NCI-H1417 (cell line): ENCODE results near the gene CMTM4.
"Not testable (repeated sequence)": the region's sequence is repeated elsewhere in the genome, so short reads cannot be mapped to it uniquely, and the experiment has no call there.

ENCODE experiments used
- DNase-seq, 3 experiments: peaks; one replicate each; lab custom pipeline; 2025; lab: John Stamatoyannopoulos, UW

Gene CMTM4

DNA sequence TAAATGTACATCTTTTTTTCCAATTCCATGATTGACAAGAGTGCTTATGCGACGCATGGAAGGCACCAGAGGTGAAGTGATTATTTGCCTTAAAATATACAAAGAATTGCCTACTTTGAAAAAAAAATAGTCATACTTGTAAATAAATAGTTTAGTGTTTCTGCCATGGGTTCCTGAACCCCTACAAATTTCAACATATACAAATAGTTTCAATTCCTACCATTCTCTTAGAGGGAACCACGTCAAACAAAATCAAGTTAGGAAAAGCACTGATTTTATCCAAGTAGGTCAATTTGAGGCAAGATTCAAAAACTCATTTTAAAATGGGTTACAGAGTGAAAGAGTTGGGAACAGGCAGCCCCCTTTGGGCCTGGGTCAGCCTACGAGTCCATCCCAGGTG lies 80.4 kb downstream of the CMTM4 start:
- no peak for DNase-seq

DNA sequence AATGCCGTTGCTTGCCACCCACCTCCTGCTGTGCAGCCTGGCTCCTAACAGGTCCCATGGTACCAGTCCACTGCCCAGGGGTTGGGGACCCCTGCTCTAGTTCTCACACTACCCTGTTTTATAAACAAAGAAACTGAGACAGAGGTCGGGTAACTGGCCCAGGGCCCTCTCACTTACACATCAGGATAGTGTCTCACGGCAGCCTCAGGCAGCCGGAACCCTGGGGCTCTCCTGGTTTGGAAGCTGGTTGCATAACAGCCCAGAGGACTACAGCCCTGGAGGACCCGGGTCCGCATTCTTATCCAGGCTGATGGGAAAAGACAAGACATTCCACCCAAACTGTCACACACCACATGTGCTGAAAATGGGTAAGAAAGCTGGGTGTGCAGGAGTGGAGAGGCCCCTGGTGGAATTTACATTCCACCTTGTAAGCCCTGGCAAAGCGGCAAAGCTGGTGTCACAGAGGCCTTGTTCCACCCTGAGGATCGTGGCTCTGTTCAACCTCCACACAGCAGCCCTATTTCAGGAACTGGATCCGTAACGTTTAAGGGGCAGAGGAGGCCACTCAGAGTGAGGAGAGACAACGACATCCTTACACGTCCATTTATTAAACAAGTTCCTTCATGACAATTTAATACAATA lies 82.3 kb downstream of the CMTM4 start:
- DNase-seq: no peak

DNA sequence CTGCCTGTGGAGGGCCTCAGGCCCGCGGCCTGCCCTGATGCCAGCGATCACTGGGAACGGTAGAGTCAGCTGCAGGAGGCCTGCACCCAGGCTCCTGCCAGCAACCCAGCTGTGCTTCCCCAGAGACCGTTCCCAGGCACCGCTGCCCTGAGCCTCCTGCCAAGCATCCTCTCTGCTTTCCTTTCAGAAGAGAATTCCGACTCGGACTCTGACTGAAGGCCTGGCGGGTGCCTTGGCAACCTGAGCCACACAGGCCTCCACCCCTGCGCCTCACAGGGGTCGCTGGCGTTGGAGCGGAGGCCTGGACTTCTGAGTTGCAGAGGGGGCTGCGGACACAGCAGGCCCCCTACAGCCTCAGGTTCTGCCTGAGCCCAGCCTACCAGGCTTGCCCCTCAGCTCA lies 84.1 kb downstream of the CMTM4 start:
- DNase-seq: no peak

DNA sequence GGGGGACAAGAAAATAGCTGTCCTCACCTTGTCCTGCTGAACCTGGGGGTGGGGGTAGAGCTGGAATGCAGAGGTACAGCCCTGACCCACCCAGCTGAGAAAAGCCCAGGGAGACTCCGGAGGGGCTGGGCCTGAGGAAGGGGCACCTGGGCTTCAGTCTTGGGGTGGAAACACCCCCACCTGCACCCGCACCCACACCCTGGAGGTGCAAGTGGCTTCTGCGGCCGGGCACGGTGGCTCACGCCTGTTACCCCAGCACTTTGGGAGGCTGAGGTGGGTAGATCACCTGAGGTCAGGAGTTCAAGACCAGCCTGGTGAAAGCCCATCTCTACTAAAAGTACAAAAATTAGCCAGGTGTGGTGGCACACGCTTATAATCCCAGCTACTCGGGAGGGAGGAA lies 84.6 kb downstream of the CMTM4 start:
- DNase-seq: not testable (repeated sequence)

DNA sequence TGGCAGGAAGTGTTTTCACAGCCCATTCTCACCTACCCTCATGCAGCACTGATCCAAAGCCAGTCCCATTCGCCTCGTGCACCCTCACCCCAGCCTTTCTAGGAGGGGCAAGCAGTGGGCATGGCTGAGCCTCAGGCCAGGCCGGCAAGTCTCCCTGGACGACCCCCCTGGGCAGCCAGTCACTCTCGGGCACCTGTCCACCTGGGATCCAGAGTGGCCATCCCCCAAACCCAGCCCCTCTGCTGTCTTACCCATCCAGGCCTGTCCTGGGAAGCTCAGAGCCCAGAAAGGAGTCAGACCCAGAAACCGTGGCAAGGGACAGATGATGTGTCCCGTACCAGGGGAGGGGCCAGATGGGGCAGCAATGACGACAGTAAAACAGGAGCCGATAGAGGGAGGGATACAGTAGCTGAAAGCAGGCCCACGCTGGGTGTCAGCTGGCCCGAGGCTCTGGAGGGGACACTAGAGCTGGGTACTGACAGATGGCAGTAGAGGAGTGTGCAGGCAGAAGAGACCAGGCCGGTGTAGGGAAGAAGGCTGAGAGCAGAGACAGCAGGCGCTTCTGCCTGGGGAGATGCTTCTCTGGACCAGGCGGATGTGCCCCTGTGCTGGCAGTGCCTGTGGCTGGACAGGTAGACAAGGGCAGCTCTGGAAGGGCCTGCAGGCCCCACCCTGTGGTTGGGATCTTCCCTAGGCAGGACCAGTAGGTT lies 86.3 kb downstream of the CMTM4 start:
- DNase-seq: no peak

DNA sequence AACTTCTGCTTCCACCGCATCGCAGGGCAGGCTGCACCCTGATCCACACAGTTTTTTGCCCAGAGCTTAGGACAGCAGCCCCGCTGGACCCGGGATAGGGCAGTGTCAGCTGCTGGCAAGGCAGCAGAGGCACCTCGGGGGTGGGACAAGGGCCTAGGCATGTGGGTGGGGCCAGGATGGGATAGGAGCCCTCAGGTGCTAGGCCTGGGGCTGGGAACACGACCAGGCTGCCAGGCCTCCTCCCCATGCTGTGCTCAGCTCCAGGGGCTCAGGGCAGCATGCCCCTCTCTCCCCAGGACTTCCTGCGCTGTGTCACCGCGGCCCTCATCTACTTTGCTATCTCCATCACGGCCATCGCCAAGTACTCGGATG lies 87.4 kb downstream of the CMTM4 start:
- no peak for DNase-seq

DNA sequence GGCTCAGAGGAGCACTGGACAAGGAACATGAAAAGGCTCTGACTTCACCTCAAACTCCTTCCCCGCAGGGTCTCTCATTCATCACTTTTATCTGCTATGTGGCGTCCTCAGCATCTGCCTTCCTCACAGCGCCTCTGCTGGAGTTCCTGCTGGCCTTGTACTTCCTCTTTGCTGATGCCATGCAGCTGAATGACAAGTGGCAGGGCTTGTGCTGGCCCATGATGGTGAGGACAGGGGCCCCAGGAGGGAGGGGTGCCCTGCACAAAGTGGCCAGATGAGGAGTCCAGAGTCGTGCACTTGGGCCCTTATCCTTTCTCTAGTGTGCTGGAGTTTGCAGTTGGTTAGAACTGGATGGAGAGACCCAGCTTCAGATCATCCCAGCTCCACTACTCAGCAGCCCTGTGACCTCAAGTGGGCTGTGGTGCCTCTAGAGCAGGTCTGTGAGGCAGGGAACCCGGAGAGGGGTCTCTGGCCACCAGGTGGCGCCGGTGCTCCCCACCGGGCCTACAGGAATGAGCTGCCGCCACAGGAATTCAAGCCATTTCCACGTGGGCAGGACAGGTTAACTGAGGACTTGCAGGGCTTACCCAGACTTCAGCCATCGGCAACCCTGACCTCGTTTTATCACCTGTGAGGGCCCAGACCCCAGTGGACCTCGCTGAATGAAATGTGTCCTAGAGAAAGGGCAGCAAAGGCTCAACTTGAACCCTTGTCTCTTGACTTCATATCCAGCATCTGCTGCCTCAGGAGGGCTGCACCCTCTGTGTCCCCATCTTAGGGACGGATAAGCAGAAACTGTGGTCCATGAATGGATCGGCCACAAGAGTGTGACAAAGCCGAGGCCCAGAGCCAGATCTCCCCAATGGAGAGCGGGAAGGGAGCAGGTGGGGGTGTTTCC lies 88.1 kb downstream of the CMTM4 start:
- DNase-seq: peak; percentile 16 to 76 (median 57)

DNA sequence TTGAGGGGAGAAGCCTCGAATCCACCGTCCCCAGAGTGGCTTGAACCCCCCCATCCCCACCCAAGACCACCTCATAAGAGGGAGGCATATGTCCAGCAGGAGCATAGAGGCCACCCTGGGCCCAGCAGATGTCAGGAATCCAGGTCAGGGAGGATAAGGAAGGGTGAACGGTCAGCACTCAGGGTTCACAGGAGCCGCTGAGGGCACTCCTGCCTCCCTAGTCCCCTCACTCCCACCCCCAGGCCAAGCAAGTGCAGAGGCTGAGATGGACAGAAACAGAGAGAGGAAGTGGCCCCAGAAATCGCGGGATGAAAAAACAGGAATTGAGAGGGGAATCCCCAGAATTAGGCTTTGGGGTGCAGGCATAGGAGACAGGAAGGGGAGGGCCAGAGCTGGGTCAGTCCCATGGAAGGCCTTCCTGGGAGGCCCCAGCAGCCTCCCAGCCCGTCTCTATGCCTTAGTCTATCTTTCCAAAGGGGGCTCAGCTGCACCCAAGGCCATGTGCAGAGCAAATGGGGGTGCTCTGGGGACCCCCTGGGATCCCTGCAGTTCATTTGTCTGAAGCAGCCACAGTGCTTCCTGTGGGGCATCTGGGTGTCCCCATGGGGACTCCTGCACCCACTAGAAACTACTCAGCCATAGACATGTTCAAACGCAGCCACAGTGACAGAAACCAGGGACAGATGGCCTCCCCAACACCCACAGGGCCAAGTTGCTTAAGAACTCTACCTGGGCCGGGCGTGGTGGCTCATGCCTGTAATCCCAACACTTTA lies 90.4 kb downstream of the CMTM4 start:
- no peak for DNase-seq

DNA sequence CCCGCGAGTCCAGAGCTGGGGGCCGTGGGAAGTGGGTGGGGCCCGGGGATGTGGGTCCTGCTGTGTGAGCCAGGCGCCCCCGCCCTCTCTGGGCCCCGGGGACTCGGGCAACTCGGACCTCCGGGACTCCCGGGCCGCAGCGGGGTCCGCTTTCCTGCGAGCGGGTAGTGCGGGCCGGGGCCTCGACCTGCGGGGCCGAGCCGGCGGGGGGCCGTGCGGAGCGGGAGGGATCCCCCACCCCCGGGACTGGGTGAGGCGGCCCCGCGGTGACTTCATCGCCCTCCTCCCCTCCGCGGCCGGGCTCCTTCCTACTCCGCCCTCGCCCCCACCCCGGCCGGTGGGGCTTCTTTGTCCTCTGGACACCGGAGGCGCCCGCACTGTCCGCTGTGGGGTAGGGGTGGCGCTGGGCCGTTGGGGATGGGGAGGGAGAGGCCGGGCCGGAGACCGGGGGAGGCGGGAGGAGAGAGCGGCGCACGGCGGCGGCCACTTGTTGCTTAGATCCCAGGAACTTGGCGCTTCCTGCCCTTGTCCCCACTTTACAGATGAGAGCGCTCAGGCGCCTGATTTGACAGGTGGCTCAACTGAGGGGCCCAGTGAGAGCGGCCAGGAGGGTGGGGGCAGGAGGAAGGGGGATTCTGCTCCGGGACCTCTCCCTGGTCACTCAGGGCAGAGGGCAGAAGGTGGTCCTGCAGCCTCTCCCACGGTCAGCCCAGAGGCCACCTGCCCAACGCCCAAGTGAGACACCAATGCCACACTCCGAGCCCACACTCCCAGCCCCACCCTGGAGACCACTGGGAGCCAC lies 91.2 kb downstream of the CMTM4 start:
- peak in 2 of 3 experiments; percentile 39 to 55 for DNase-seq

DNA sequence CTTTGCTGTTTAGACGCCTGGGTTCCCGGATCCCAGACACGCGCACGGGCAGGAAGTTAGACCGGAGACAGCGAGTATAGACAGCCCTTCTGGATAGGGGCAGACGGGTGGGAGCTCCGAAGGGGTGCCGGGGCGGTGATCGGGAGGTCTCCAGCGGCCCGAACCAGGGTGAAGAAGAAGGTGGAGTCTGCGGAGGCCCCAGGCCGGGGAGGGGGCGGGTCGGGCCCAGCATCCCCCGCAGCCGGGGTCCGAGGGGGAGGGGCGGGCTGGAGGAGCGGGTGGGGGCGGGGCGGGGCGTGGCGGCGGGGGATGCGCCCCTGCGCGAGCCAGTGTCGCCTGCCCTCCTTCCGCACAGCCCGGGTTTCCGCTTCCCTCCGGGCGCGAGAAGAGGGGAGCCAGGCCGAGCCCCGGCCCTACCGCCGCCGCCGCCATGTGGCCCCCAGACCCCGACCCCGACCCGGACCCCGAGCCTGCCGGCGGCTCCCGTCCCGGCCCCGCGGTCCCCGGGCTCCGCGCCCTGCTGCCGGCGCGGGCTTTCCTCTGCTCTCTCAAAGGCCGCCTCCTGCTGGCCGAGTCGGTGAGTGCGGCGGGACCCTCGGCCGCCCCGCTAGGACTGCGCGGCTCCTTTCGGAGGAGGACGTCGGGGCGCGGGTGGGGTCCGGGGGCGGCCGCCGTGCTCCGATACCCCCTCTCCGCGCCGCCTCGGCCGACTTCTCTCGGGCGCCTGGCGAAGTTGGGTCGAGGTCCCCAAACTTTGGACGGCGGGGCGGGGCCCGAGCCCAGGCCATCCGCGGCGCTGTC lies 92.0 kb downstream of the CMTM4 start, which contains the start of gene CMTM3:
Gene CMTM3 (plus strand): TSS at position 329 of the 801 bp plus-strand sequence. CDS start 102 bp downstream, at position 431.
- DNase-seq: peak in 2 of 3 experiments; percentile 71 to 77

DNA sequence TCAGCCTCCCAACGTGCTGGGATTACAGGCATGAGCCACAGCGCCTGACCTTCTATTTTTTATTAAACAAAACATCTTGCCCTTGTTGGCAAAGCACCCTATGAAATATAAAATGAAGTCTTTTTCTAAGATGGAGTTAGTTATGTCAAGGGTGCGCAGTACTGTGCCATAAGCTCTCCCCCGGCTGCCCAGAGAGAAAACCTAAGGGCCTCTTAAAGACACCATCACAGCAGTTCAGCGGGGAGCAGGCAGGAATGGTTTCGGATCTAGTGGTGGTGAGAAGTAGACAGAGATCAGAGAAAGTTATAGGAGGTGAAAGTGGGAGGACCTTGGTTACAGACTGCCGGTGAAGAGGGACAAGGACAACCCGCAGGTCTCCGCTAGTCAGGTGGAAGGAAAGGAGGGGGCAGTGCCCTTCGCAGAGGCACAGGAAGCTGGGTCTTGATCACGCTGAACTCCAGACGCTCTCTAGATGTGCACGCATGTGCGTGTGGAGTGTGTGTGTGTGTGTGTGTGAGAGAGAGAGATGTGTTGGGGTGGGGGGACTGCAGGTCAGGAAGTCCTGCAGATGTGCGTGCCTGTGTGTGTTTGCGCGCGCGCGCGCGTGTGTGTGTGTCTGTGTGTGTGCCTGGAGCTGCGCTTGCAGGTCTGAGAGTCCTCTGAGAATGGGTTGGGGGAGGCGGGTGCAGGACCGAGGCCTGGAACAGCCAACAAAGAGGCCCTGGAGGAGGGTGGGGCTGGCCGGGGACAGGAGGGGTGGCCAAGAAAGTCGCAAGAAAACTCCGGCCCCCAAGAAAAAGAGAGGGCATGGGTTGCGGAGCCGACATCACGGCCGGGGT lies 92.8 kb downstream of the CMTM4 start:
- DNase-seq: peak in 2 of 3 experiments; percentile 71 to 77

DNA sequence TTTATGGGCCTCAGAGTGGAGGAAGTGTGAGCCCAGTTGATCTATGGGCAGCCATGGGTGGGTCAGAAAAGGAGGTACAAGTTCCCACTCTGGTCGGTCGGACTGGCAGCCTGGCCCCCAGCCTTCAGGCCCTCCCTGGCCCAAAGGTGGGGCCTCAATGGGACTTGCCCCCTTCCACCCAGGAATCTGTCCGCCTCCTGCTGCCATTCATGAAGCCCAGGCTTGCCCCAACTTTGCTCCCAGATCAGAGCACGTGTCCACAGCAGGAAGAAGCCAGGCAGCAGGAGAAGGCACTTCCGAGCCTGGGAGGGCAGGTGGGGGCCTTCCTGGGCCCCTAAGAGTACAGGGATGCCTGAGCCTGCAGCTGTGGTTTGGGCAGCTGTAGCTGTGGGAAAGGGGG lies 95.1 kb downstream of the CMTM4 start:
- DNase-seq: no peak

DNA sequence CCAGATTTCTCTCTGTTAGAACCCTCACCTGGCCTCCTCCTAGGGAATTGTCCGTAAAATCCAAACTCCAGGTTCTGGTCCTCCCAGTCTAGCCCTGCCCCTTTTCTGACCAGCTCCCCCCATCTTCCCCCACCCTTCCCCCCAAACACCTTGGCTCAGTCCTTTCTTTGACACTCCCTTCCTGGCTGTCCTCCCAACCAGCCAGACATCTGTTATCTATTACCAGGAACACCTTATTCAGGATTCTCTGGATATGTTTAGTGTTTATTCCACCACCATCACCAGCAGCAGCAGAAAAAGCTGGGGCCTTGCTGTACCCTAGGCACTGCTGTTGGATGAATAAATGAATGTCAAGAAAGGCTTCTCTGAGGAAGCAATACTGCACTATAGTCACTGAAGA lies 96.1 kb downstream of the CMTM4 start:
- DNase-seq: no peak

DNA sequence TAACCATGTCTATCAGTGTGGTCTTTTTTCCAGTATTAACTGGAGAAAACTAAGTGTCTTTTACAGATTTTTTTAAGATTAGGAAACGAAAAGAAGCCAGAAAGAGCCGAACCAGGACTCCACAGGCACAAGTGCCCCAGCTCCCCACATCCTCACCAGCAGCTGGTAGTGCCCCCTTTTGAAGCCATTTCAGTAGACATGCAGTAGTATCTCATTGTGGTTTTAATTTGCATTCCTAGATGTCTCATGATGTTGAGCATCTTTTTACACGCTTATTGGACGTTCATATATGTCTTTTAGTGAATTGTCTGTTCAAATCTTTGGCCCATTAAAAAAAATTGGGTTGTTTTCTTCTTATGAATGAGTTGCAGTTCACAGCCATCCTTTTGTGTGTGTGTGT lies 96.8 kb downstream of the CMTM4 start:
- no peak for DNase-seq

DNA sequence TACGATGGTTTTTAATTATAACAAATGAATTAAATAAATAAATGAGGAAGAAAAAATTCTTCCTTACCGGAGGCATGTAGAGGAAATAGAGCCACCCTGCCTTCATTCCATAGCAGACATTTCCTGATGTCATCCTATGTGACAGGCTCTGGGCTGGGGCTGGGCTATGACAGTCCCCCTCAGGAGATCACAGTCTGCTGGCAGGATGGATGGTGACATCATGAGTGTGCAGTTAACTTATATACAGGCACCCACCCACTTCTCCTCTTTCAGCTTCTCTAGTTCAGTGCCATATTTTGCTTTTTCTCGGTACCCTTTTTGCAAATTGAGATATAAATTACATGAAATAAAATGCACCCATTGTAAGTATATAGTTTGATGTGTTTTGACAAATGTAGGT lies 98.4 kb downstream of the CMTM4 start:
- DNase-seq: no peak

DNA sequence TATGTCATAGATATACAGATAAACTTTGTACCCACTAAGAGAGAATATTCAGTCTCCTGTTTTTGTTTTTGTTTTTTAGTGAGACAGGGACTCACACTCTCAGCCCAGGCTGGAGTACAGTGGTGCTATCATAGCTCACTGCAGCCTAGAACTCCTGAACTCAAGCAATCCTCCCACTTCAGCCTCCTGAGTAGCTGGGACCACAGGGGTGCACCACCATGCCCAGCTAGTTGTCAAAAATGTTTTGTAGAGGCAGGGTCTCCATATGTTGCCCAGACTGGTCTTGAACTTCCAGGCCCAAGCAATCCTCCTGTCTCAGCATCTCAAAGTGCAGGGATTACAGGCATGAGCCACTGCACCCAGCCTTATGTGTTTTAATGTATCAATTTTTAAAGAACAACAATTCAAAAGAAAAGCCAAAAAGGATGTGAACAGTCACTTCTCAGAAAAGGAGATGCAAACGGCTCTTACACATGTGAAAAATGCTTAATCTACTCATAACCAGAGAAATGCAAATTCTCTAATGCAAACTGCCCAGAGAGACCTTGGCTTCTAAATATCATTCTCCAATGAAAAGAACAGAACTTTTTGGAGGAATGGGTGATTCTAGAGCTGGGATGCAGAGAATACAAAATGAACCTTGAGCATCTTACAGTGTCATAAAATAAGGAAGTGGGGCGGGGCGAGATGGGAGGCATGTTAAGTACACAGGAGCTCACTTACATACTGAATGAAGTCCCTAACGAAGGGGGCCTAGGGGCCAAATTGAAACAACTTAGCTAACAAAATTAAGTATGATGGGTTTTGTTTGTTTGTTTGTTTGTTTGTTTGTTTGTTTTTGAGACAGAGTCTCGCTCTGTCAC lies 99.3 kb downstream of the CMTM4 start:
- DNase-seq: no peak

DNA sequence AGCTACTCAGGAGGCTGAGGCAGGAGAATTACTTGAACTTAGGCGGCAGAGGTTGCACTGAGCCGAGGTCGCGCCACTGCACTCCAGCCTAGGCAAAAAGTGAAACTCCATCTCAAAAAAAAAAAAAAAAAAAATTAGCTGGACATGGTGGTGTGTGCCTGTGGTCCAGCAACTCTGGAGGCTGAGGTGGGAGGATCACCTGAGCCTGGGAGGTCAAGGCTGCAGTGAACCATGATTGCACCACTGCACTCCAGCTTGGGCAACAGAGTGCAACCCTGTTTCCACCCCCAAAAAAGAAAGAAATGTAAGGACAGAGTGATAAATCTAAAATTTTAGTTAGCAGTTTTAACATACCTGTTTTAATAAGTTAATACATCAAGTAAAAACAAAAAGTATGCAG lies 100.0 kb downstream of the CMTM4 start:
- not testable (repeated sequence) for DNase-seq

DNA sequence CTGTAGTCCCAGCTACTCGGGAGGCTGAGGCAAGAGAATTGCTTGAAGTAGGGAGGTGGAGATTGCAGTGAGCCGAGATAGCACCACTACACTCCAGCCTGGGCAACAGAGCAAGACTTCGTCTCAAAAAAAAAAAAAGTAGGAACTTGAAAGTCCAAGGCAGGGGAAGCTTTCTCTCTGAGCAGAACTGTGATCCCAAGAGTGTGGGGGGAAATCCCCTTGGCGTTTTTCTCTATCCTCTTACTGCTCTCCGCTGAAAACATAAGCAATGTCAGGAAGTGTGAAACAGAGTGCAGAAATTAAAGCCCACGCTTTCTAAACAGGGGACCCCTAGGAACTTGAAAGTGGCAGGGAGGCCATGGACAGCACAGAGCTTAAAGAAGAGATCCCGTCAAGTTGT lies 101.8 kb downstream of the CMTM4 start:
- no peak for DNase-seq
